NOMO-1 (cell line): ENCODE data around the gene CPT1C.

Experiments
- DNase-seq, 2 experiments: peaks; one replicate each; lab custom pipeline; 2025; ENCODE audit not compliant: unreplicated experiment in 2 of 2; lab: John Stamatoyannopoulos, UW

The CPT1C gene

DNA sequence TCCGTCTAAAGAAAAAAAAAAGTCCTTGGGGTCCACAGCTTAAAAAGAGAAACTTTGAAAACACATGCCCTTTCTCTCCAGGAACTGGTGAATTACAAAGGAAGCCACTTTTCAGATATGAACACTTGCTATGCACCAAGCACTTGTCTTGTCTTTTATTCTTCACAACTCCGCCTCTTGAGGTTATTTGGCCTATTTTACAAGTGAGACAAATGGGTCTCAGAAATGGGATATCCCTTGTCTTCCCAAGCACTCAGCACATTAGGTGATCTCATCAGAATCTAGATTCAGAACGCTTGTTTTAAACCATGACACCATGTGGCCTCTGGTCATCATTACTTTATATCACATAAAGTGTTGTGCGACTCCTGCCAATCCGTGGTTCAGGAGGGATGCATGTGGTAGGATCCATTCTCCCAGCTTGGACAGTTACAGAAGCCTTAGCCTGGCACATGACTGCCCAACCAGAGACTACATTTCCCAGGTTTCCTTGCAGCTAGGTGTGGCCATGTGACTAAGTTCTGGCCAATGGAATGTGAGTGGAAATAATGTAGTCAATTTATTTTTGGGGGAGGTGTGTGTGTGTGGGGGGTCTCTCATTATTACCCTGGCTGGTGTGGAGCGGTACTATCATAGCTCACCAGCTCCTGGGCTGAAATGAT, 58.3 kb downstream of the CPT1C start:
- DNase-seq: no peak

- no peak for DNase-seq
These were observed 58.9 kb downstream of the CPT1C start for GRCh38 chr19:49749771-49750170.

DNA sequence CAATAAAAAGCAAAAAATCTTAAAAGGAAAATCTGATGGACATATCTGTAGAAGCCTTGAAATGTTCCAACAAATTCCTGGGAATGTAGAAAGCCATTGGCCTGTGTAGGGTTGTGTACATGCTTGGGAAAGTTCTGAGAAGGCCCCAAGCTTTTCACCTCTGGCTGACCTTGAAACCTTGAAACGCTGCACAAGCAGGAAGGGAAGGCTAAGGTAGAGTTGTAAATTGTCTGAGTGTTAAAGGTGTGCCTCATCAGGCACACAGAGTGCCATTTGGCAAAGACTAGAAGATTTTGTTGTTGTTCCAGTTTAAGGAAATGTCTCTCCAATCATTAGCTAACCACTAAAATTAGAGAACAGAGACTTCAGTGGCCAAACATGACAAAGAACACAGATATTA, 61.8 kb downstream of the CPT1C start:
- DNase-seq: no peak

GRCh38 chr19:49755956-49756355, 65.0 kb downstream of the CPT1C start:
- no peak for DNase-seq

GRCh38 chr19:49758292-49758691, 67.4 kb downstream of the CPT1C start:
- DNase-seq: no peak

DNA sequence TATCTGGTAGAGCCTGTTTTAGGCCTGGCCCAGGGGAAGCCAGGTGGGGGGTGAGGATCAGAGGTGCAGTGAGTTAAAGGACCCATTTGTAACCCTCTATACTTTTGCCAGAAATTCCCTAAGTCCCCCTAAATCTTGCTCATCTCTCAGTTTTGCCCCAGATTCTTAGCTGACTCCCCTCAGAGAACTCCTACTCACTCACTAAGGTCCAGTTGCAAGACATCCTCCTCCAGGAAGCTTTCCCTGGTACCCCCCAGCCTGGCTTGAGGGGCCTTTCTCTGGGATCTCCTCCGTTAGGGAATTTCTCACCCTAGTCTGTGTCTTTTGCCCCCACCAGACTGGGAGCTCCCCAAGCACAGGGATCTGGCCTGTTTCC, 70.3 kb downstream of the CPT1C start:
- DNase-seq: no peak

DNA sequence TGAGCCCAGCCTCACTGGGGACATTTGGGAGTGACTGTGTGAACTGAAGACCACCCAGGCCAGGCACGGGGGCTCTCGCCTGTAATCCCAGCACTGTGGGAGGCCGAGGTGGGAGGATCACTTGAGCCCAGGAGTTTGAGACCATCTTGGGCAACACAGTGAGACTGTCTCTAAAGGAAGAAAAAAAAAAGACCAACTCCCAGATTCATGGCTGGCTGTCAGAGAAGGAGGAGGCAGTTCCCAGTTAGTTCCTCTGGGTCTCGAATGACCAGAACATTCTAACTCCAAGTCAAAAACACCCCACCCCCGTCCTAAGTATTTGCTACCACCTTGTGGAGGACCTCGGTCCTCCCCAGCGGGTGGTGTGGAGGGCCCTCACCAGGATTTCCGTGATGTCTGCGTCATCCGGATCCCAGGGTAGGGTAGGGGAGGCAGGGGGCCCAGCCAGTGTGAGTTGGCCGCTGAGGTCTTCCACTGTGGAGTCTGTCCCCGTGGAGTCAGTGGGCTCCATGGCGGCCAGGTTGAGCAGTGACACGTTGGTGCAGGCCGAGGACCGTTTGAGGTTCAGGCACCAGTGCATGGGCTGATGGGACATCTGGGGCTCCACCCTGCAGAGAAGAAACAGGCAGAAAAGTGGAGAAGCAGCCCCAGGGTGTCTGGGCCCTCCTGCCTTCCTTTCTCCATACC, 70.9 kb downstream of the CPT1C start:
- peak; percentile 74 for DNase-seq

GRCh38 chr19:49763230-49763629, 72.3 kb downstream of the CPT1C start, which contains the start of gene TSKS:
TSS of gene TSKS (minus strand) at chr19:49763306. CDS start at chr19:49763247, 59 bp downstream.
- DNase-seq: no peak
